Upper lobe of right lung (tissue), 1 donor: ENCODE data around the gene RFESD. TPM values are rescaled to one million over a fixed set of nuclear protein-coding genes. Genes with fewer than 3 reads are reported as not detected.
"Not testable (repeated sequence)": the region's sequence is repeated elsewhere in the genome, so short reads cannot be mapped to it uniquely, and the experiment has no call there.

Source experiments
- ATAC-seq: fragments of 200-7000 bp; cut with Tn5 transposase; one replicate; pipeline ENCODE4 v1.9.1; 2020; ENCODE audit warnings: mild to moderate bottlenecking, moderate library complexity
- DNase-seq: peaks from one replicate; pipeline ENCODE4 v3.0.0-alpha.2; 2020
- H3K27ac ChIP-seq: fragments of 200-600 bp; one replicate; pipeline ENCODE4 v1.8.0; 2022
- H3K27me3 ChIP-seq: fragments of 200-600 bp; one replicate; pipeline ENCODE4 v1.8.0; 2022; ENCODE audit warnings: mild to moderate bottlenecking
- H3K36me3 ChIP-seq: fragments of 200-600 bp; one replicate; pipeline ENCODE4 v1.8.0; 2022
- H3K4me1 ChIP-seq: fragments of 200-600 bp; one replicate; pipeline ENCODE4 v1.8.0; 2022
- H3K4me3 ChIP-seq: fragments of 200-600 bp; one replicate; pipeline ENCODE4 v1.8.0; 2022; ENCODE audit warnings: mild to moderate bottlenecking
- H3K9me3 ChIP-seq: fragments of 200-600 bp; one replicate; pipeline ENCODE4 v1.8.0; 2022
- intact Hi-C: fragments of 100-400 bp; cut with DNase I; formaldehyde crosslinking; loops from one replicate; pipeline ENCODE4 v1.11.0; 2022
- total RNA-seq: library from RNA; stranded (reverse); fragmentation: NEBNext Ultra II Directional; extraction: Animal tissue kit (Norgen Biotek cat#: 25700); gene quantifications from one replicate; pipeline ENCODE4 v1.2.1, GENCODE V29; 2021
- TF ChIP-seq, protein P1 (sequence below): fragments of 200-600 bp; IDR thresholded peaks from one replicate; pipeline ENCODE4 v1.8.0; 2022; ENCODE audit warnings: antibody characterized with exemption
- donor health status: DM: no; HTN: yes; CAD: no; lungs with severe emphysema.

The RFESD gene
- total RNA-seq, 1 donor from 2014 or later, result 3.7 TPM

- TF ChIP-seq, protein P1, sequence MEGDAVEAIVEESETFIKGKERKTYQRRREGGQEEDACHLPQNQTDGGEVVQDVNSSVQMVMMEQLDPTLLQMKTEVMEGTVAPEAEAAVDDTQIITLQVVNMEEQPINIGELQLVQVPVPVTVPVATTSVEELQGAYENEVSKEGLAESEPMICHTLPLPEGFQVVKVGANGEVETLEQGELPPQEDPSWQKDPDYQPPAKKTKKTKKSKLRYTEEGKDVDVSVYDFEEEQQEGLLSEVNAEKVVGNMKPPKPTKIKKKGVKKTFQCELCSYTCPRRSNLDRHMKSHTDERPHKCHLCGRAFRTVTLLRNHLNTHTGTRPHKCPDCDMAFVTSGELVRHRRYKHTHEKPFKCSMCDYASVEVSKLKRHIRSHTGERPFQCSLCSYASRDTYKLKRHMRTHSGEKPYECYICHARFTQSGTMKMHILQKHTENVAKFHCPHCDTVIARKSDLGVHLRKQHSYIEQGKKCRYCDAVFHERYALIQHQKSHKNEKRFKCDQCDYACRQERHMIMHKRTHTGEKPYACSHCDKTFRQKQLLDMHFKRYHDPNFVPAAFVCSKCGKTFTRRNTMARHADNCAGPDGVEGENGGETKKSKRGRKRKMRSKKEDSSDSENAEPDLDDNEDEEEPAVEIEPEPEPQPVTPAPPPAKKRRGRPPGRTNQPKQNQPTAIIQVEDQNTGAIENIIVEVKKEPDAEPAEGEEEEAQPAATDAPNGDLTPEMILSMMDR, result no peak
- DNase-seq (no peak), ATAC-seq (no peak)
- intact Hi-C loops, result no loop called here
- H3K27ac ChIP-seq, result no peak overlapping the region
- H3K36me3 ChIP-seq, result no peaks in the 10 kb centered on the region
- no peaks in the 10 kb centered on the region for H3K27me3 ChIP-seq
- H3K4me3 ChIP-seq, result no peak overlapping the region
- H3K9me3 ChIP-seq, result no peaks in the 10 kb centered on the region
- H3K4me1 ChIP-seq, result no peaks in the 10 kb centered on the region
Measured at GRCh38 chr5:95630394-95630917, 16.1 kb upstream of the RFESD start.

GRCh38 chr5:95631255-95631958 lies 15.2 kb upstream of the RFESD start:
- TF ChIP-seq, protein P1, result no peak
- Histone ChIP-seq H3K27me3 (no peaks in the 10 kb centered on the region), H3K9me3 (no peaks in the 10 kb centered on the region), H3K36me3 (no peaks in the 10 kb centered on the region), H3K27ac (no peak overlapping the region), H3K4me1 (no peaks in the 10 kb centered on the region), H3K4me3 (no peak overlapping the region)
- DNase-seq (no peak), ATAC-seq (no peak)
- intact Hi-C loops, result no loop called here

GRCh38 chr5:95631991-95632675 lies 14.4 kb upstream of the RFESD start:
- DNase-seq (no peak), ATAC-seq (peak; percentile 82)
- no peak overlapping the region for H3K4me3 ChIP-seq
- H3K27ac ChIP-seq, result no peak overlapping the region
- intact Hi-C loops, result no loop called here
- TF ChIP-seq, protein P1, result no peak
- no peaks in the 10 kb centered on the region for H3K27me3 ChIP-seq
- H3K36me3 ChIP-seq, result no peaks in the 10 kb centered on the region
- no peaks in the 10 kb centered on the region for H3K4me1 ChIP-seq
- H3K9me3 ChIP-seq, result no peaks in the 10 kb centered on the region

DNA sequence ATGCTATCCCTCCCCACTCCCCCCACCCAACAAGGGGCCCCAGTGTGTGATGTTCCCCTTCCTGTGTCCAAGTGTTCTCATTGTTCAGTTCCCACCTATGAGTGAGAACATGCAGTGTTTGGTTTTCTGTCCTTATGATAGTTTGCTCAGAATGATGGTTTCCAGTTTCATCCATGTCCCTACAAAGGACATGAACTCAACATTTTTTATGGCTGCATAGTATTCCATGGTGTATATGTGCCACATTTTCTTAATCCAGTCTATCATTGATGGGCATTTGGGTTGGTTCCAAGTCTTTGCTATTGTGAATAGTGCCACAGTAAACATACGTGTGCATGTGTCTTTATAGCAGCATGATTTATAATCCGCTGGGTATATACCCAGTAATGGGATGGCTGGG lies 13.6 kb upstream of the RFESD start:
- H3K4me1 ChIP-seq, DNase-seq, intact Hi-C loops, H3K36me3 ChIP-seq, ATAC-seq, H3K4me3 ChIP-seq, H3K9me3 ChIP-seq, H3K27ac ChIP-seq, H3K27me3 ChIP-seq: not testable (repeated sequence)

- Histone ChIP-seq H3K27me3 (no peaks in the 10 kb centered on the region), H3K27ac (no peak overlapping the region), H3K4me1 (no peaks in the 10 kb centered on the region), H3K9me3 (no peaks in the 10 kb centered on the region), H3K4me3 (no peak overlapping the region), H3K36me3 (no peaks in the 10 kb centered on the region)
- TF ChIP-seq, protein P1, result no peak
- DNase-seq (no peak), ATAC-seq (no peak)
- intact Hi-C loops, result no loop called here
Measured at GRCh38 chr5:95633671-95634070, 12.9 kb upstream of the RFESD start.

DNA sequence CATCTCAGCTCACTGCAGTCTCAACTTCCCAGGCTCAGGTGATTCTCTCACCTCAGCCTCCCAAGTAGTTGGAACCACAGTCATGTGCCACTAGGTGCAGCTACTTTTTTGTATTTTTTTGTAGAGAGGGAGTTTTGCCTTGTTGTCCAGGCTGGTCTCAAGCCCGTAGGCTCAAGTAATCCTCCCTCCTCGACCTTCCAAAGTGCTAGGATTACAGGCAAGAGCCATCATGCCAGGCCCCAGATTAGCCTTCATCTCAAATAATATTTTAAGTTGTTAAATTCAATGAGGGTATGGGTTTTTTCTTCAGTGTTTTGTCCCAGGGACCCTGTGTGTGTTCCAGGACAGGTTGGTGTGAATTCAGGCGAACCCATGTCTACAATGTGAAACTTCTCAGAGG lies 12.5 kb upstream of the RFESD start:
- H3K4me1 ChIP-seq, result no peaks in the 10 kb centered on the region
- H3K27ac ChIP-seq, result no peak overlapping the region
- ATAC-seq, result no peak
- intact Hi-C loops, result no loop called here
- H3K4me3 ChIP-seq, result no peak overlapping the region
- no peaks in the 10 kb centered on the region for H3K9me3 ChIP-seq
- no peak for DNase-seq
- TF ChIP-seq, protein P1, result no peak
- no peaks in the 10 kb centered on the region for H3K27me3 ChIP-seq
- no peaks in the 10 kb centered on the region for H3K36me3 ChIP-seq
